HG03469 (cell line): ENCODE data around the gene KXD1.
"Not testable (repeated sequence)": the region's sequence is repeated elsewhere in the genome, so short reads cannot be mapped to it uniquely, and the experiment has no call there.

Source experiments
- ATAC-seq: cut with Tn5 transposase; IDR thresholded peaks from one replicate; pipeline ENCODE4 v1.9.1; 2021; ENCODE audit warnings: mild to moderate bottlenecking, moderate library complexity, moderate number of reproducible peaks; ENCODE audit not compliant: unreplicated experiment

The KXD1 gene

GRCh38 chr19:18557411-18558201, at the start of gene KXD1:
Gene KXD1 (plus strand): TSS chr19:18557870. CDS start chr19:18562057, 4,187 bp downstream.
- ATAC-seq: peak; percentile 89

- ATAC-seq: no peak
Measured at GRCh38 chr19:18508585-18508984, 49.1 kb upstream of the KXD1 start.

GRCh38 chr19:18510216-18510615, 47.5 kb upstream of the KXD1 start:
- ATAC-seq: no peak

- no peak for ATAC-seq
Measured at GRCh38 chr19:18513868-18514267, 43.8 kb upstream of the KXD1 start.

GRCh38 chr19:18514800-18515682, 42.6 kb upstream of the KXD1 start:
- no peak for ATAC-seq

GRCh38 chr19:18515959-18516358, 41.7 kb upstream of the KXD1 start:
- ATAC-seq: no peak

GRCh38 chr19:18517606-18518005, 40.1 kb upstream of the KXD1 start:
- ATAC-seq: no peak

- no peak for ATAC-seq
Measured at GRCh38 chr19:18518639-18519038, 39.0 kb upstream of the KXD1 start.

- ATAC-seq: no peak
Measured at GRCh38 chr19:18519962-18520847, 37.5 kb upstream of the KXD1 start.

- no peak for ATAC-seq
Measured at GRCh38 chr19:18520848-18521691, 36.6 kb upstream of the KXD1 start.

- no peak for ATAC-seq
Measured at GRCh38 chr19:18521692-18522123, 36.0 kb upstream of the KXD1 start, which contains the start of gene ELL. Gene ELL (minus strand): TSS chr19:18522070. CDS start chr19:18522055, 15 bp downstream.

GRCh38 chr19:18522124-18522861, 35.4 kb upstream of the KXD1 start:
- ATAC-seq: peak; percentile 80

- ATAC-seq: not testable (repeated sequence)
Measured at GRCh38 chr19:18522862-18523440, 34.7 kb upstream of the KXD1 start.

GRCh38 chr19:18523841-18524240, 33.8 kb upstream of the KXD1 start:
- ATAC-seq: no peak

- no peak for ATAC-seq
Measured at GRCh38 chr19:18526316-18526715, 31.4 kb upstream of the KXD1 start.

GRCh38 chr19:18529782-18530181, 27.9 kb upstream of the KXD1 start:
- no peak for ATAC-seq

GRCh38 chr19:18531485-18531884, 26.2 kb upstream of the KXD1 start:
- no peak for ATAC-seq

- ATAC-seq: no peak
Measured at GRCh38 chr19:18532168-18532890, 25.3 kb upstream of the KXD1 start.
